ENCODE data around the gene ATOH8. TPM values are rescaled to one million over a fixed set of nuclear protein-coding genes. Genes with fewer than 3 reads are reported as not detected.

ATOH8 gene
- total and polyA plus RNA-seq, 2 donors (not counting 3 experiments of a cell fraction or from before 2014, with no cell fraction given): 10.3 to 12.8 TPM

DNA sequence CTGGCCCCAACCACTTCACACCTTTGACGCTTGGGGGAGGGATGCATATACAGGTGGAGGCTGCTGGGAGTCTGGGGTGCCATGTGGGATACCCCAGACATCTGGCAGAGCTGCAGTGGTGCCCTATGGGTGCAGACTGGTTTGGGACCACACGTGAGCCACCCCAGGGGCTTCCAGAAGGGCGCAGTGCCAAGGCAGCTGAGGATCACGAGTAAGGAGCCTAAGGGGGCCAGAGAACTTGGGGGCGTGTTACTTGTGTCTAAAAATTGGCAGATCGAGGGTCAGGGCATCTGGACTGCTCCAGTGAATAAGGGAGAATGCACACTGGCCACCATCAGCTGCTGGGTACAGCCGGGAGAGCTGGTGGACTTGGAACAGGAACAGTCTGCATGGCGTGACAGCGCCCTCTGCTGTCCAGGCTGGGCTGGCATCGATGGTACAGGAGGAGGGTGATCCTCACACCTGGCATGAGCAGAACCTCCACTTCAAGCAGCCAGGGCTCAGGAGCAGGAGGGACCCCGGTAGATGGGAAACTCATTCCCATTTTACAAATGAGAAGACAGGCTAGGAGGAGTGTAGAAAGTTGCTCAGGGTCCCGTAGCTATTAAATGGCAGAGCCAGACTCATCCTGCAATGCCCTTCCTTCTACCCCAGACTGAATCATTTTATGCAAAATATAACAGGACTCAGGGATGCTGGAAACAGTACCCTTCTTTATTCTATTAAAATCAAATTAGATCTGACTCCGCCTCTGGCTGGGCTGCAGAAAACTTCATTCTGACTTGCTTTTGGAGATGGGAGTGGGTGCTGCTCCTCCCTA lies 60.4 kb downstream of the ATOH8 start:
- peak; percentile 96 for FAIRE-seq
- intact Hi-C loops (cut with micrococcal nuclease): loop anchor here (1.0 kb wide), 5 partner anchors 16 to 166 kb away; no protein-coding TSS in a partner anchor

More for the DNA sequence above, 60.4 kb downstream of the ATOH8 start:
- Histone ChIP-seq H3K9me1 (replicated peaks; ENCODE audit: control insufficient read depth, extremely low read depth, insufficient read depth, low read length) (no peaks in the 10 kb centered on the region), H3K79me2 (ENCODE audit: control insufficient read depth, insufficient read depth, low read length) (no peaks in the 10 kb centered on the region), H3K9ac (replicated peaks; ENCODE audit: extremely low read depth, insufficient read depth, low read length) (no peak overlapping the region), H2AFZ (ENCODE audit: low read depth, low read length) (no peak overlapping the region), H3K4me2 (ENCODE audit: insufficient read depth, low read length) (no peak overlapping the region), H3K27me3 (ENCODE audit: control insufficient read depth in 2 of 2, insufficient read depth in 2 of 2, low read length in 2 of 2) (no peaks in the 10 kb centered on the region), H3K4me1 (ENCODE audit: control insufficient read depth, extremely low read depth, insufficient read depth, low read length) (no peaks in the 10 kb centered on the region), H3K27ac (ENCODE audit: insufficient read depth, low read depth, low read length) (no peak overlapping the region), H4K20me1 (replicated peaks; ENCODE audit: control insufficient read depth, extremely low read depth, insufficient read depth, low read length) (no peaks in the 10 kb centered on the region), H3K4me3 (replicated peaks in 1 of 3; ENCODE audit: insufficient read depth in 1 of 3, low read depth in 1 of 3, low read length in 3 of 3) (no peak overlapping the region), H3K9me3 (replicated peaks; ENCODE audit: control insufficient read depth, insufficient read depth, low read length) (no peaks in the 10 kb centered on the region), H3K36me3 (ENCODE audit: control insufficient read depth in 2 of 2, extremely low read depth in 1 of 2, insufficient read depth in 2 of 2, low read length in 2 of 2) (no peaks in the 10 kb centered on the region)
- CTCF ChIA-PET: interaction anchor here (0.6 to 9.2 kb wide), 48 partner anchors 8 to 269 kb away, joined by 3 to 193 read pairs (median 5); partner anchors contain the start of gene ATOH8
- dilution Hi-C loops (cut with MboI; ENCODE audit: extremely low pct_ligation_motif_present, low sequenced_read_pairs): loop anchor here (25.0 kb wide), 1 partner anchor 102 kb away; no protein-coding TSS in a partner anchor
- no peak for TF ChIP-seq EZH2 (IDR thresholded peaks at IDR 0.05; ENCODE audit: borderline replicate concordance, low read depth, low read length, severe bottlenecking)
- no peak for TF ChIP-seq GATA2 (IDR thresholded peaks at IDR 0.05; ENCODE audit: insufficient read depth, insufficient read length, low read depth, low read length)
- TF ChIP-seq, protein P1, sequence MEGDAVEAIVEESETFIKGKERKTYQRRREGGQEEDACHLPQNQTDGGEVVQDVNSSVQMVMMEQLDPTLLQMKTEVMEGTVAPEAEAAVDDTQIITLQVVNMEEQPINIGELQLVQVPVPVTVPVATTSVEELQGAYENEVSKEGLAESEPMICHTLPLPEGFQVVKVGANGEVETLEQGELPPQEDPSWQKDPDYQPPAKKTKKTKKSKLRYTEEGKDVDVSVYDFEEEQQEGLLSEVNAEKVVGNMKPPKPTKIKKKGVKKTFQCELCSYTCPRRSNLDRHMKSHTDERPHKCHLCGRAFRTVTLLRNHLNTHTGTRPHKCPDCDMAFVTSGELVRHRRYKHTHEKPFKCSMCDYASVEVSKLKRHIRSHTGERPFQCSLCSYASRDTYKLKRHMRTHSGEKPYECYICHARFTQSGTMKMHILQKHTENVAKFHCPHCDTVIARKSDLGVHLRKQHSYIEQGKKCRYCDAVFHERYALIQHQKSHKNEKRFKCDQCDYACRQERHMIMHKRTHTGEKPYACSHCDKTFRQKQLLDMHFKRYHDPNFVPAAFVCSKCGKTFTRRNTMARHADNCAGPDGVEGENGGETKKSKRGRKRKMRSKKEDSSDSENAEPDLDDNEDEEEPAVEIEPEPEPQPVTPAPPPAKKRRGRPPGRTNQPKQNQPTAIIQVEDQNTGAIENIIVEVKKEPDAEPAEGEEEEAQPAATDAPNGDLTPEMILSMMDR (IDR thresholded peaks at IDR 0.05; ENCODE audit: extremely low read depth in 1 of 2, insufficient read depth in 1 of 2, low read depth in 1 of 2, low read length in 2 of 2): peak; percentile 97 to 98
- TF ChIP-seq MYC (IDR thresholded peaks at IDR 0.05; ENCODE audit: low read depth, low read length): no peak
- no peak for TF ChIP-seq POLR2AphosphoS5 (IDR thresholded peaks at IDR 0.05; ENCODE audit: insufficient read depth, low read depth, low read length)
- TF ChIP-seq, protein P2, sequence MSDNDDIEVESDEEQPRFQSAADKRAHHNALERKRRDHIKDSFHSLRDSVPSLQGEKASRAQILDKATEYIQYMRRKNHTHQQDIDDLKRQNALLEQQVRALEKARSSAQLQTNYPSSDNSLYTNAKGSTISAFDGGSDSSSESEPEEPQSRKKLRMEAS (IDR thresholded peaks at IDR 0.05; ENCODE audit: insufficient read depth, insufficient read length): no peak
- no TSS peak for BruUV-seq (replicated peaks)
- POLR2A ChIA-PET: no interaction called here
- DNase-seq (ENCODE audit: low read depth, low spot score): peak; percentile 82

All from endothelial cell of umbilical vein (primary cell).